ENCODE results near the gene OLFML2B. TPM values are rescaled to one million over a fixed set of nuclear protein-coding genes. Genes with fewer than 3 reads are reported as not detected.

The OLFML2B gene
- polyA plus RNA-seq, 1 experiment: 3.5 TPM

DNA sequence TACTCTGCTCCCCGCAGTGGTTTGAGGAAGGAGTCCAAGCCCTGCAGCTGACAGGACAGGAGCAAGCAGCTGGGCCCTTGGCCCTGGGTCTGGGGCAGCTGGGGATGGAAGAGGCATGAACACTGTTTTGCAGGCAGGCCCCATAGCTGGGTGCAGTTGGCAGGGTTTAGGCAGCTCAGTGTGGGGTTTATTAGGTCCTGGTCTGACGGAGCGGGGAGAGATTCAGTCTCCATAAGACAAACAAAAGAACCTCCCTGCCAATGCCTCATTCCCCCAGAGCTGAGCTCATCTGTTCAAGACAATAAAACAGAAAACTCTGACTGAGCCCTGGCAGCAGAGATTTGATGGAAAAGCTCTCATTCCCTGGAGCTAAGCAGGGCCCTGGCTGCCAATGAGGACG is 37.3 kb downstream of the OLFML2B start:
- H3K27me3 ChIP-seq (ENCODE audit: control insufficient read depth, insufficient read depth, low read length): no peaks in the 10 kb centered on the region
- ChIA-PET CTCF (interaction anchor here (0.9 kb wide), 1 partner anchor 14 kb away, joined by 3 read pairs; no protein-coding TSS in a partner anchor), POLR2A (no interaction called here)
- H3K36me3 ChIP-seq (ENCODE audit: control insufficient read depth, insufficient read depth, low read length): no peaks in the 10 kb centered on the region
- no peak overlapping the region for H3K4me3 ChIP-seq (ENCODE audit: low read depth, low read length)
- no peak for DNase-seq (ENCODE audit: low read depth)
- TF ChIP-seq, protein P1, sequence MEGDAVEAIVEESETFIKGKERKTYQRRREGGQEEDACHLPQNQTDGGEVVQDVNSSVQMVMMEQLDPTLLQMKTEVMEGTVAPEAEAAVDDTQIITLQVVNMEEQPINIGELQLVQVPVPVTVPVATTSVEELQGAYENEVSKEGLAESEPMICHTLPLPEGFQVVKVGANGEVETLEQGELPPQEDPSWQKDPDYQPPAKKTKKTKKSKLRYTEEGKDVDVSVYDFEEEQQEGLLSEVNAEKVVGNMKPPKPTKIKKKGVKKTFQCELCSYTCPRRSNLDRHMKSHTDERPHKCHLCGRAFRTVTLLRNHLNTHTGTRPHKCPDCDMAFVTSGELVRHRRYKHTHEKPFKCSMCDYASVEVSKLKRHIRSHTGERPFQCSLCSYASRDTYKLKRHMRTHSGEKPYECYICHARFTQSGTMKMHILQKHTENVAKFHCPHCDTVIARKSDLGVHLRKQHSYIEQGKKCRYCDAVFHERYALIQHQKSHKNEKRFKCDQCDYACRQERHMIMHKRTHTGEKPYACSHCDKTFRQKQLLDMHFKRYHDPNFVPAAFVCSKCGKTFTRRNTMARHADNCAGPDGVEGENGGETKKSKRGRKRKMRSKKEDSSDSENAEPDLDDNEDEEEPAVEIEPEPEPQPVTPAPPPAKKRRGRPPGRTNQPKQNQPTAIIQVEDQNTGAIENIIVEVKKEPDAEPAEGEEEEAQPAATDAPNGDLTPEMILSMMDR (IDR thresholded peaks at IDR 0.05; ENCODE audit: insufficient read depth, low read depth, low read length): no peak

DNA sequence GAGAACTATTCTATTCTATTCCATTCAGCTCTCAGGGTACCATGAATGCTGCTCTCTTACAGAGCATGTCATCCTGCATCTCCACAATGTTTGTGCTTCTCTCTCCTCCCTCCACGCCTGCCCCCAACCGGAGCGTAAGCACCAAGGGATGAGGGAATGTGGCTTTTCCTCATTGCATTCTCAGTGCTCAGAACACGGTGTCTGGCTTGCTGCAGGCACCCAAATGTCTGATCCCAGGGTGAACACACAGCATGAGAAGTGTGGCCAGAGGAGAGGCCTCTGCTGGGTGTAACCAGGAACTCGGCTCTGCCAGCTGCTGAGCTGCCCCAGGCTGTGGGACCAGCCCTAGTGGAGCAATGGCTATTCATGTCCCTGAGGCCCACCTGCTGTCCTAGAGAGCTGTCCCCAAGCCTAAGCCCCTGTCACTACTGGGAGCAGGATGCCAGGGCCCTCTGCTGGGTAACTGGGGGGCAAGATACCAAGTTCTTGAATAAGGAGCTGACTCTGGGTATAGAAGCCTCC is 38.3 kb downstream of the OLFML2B start:
- CTCF ChIA-PET: no interaction called here
- H3K27me3 ChIP-seq (ENCODE audit: control insufficient read depth, insufficient read depth, low read length): no peaks in the 10 kb centered on the region
- no peak for DNase-seq (ENCODE audit: low read depth)
- TF ChIP-seq, protein P1 (IDR thresholded peaks at IDR 0.05; ENCODE audit: insufficient read depth, low read depth, low read length): no peak
- POLR2A ChIA-PET: no interaction called here
- H3K36me3 ChIP-seq (ENCODE audit: control insufficient read depth, insufficient read depth, low read length): no peaks in the 10 kb centered on the region
- H3K4me3 ChIP-seq (ENCODE audit: low read depth, low read length): no peak overlapping the region

DNA sequence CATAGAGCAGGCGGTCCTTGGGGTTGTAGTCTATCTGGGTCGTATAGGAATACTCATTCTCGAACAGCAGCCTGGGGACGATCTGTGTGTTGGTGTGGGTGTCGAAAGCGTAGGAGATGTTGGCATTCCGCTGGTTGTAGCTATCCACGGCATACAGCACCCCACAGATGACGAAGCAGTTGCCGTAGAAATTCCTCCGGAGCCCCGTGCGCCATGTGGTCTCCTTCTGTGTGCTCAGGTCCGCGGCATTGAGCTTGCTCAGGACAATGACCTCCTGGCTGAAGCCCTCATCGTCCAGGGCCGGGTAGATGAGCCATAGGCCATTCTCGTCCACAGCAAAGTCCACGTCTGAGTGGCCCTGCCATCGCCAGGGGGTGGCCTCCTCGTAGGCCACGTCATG is 39.9 kb downstream of the OLFML2B start:
- no peaks in the 10 kb centered on the region for H3K36me3 ChIP-seq (ENCODE audit: control insufficient read depth, insufficient read depth, low read length)
- H3K27me3 ChIP-seq (ENCODE audit: control insufficient read depth, insufficient read depth, low read length): no peaks in the 10 kb centered on the region
- H3K4me3 ChIP-seq (ENCODE audit: low read depth, low read length): no peak overlapping the region
- POLR2A ChIA-PET: no interaction called here
- DNase-seq (ENCODE audit: low read depth): no peak
- TF ChIP-seq, protein P1 (IDR thresholded peaks at IDR 0.05; ENCODE audit: insufficient read depth, low read depth, low read length): no peak
- CTCF ChIA-PET: no interaction called here

DNA sequence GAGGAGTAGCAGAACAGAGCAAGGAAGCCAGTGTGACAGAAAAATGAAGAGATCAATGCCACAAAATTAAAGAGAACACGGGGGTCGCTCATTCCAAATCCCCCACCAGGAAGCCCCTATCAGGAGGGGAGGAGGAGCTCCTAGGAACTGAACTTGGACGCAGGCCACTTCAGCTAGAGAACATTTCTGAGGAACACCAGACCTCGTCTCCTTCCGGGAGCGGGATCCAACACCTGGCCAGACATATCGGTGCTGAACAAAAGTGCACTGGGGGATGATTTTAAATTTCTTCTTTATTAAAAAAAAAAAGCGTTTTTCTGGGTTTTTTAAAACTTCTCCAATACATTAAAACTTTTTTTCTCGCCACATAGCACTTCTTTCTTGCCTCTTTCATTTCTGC is 40.8 kb downstream of the OLFML2B start:
- H3K36me3 ChIP-seq (ENCODE audit: control insufficient read depth, insufficient read depth, low read length): no peaks in the 10 kb centered on the region
- TF ChIP-seq, protein P1 (IDR thresholded peaks at IDR 0.05; ENCODE audit: insufficient read depth, low read depth, low read length): no peak
- H3K4me3 ChIP-seq (ENCODE audit: low read depth, low read length): no peak overlapping the region
- POLR2A ChIA-PET: no interaction called here
- no peaks in the 10 kb centered on the region for H3K27me3 ChIP-seq (ENCODE audit: control insufficient read depth, insufficient read depth, low read length)
- CTCF ChIA-PET: interaction anchor here (0.9 to 1.5 kb wide), 2 partner anchors 18 to 34 kb away, joined by 3 to 4 read pairs; no protein-coding TSS in a partner anchor
- DNase-seq (ENCODE audit: low read depth): no peak

GRCh38 chr1:161982507-161982895 is 41.2 kb downstream of the OLFML2B start:
- TF ChIP-seq, protein P1 (IDR thresholded peaks at IDR 0.05; ENCODE audit: insufficient read depth, low read depth, low read length): no peak
- Histone ChIP-seq H3K36me3 (ENCODE audit: control insufficient read depth, insufficient read depth, low read length) (no peaks in the 10 kb centered on the region), H3K4me3 (ENCODE audit: low read depth, low read length) (no peak overlapping the region), H3K27me3 (ENCODE audit: control insufficient read depth, insufficient read depth, low read length) (no peaks in the 10 kb centered on the region)
- POLR2A ChIA-PET: no interaction called here
- no peak for DNase-seq (ENCODE audit: low read depth)
- CTCF ChIA-PET: interaction anchor here (0.9 to 1.5 kb wide), 2 partner anchors 18 to 35 kb away, joined by 3 to 4 read pairs; no protein-coding TSS in a partner anchor
